ENCODE measurements around the gene SPRR5.

The SPRR5 gene

DNA sequence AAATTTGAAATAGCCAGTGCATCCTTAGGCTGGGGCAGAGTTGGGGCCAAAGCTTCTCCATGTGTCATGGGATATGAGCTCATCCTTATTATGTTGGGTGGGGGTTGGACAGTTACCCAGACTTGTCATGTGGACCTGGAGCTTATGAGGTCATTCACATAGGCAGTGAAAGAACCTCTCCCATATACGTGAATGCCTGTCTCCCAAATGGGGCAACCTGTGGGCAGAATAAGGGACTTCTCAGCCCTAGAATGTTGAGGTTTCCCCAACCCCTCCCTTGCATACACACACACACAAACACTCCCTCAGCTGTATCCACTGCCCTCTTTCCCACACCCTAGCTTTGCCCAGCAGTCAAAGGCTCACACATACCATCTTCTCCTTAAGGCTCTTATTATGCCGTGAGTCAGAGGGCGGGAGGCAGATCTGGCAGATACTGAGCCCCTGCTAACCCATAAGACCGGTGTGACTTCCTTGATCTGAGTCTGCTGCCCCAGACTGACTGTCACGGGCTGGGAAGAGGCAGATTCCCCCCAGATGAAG lies 40.9 kb upstream of the SPRR5 start:
- in situ Hi-C loops (cut with HindIII; ENCODE audit: low sequenced_read_pairs), result no loop called here
- TF ChIP-seq, protein P1, sequence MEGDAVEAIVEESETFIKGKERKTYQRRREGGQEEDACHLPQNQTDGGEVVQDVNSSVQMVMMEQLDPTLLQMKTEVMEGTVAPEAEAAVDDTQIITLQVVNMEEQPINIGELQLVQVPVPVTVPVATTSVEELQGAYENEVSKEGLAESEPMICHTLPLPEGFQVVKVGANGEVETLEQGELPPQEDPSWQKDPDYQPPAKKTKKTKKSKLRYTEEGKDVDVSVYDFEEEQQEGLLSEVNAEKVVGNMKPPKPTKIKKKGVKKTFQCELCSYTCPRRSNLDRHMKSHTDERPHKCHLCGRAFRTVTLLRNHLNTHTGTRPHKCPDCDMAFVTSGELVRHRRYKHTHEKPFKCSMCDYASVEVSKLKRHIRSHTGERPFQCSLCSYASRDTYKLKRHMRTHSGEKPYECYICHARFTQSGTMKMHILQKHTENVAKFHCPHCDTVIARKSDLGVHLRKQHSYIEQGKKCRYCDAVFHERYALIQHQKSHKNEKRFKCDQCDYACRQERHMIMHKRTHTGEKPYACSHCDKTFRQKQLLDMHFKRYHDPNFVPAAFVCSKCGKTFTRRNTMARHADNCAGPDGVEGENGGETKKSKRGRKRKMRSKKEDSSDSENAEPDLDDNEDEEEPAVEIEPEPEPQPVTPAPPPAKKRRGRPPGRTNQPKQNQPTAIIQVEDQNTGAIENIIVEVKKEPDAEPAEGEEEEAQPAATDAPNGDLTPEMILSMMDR (IDR thresholded peaks at IDR 0.05; ENCODE audit: low read depth, low read length, missing control alignments), result no peak
- H3K4me3 ChIP-seq (ENCODE audit: low read depth, low read length), result no peak overlapping the region
- no peak for DNase-seq (ENCODE audit: low read depth)

DNA sequence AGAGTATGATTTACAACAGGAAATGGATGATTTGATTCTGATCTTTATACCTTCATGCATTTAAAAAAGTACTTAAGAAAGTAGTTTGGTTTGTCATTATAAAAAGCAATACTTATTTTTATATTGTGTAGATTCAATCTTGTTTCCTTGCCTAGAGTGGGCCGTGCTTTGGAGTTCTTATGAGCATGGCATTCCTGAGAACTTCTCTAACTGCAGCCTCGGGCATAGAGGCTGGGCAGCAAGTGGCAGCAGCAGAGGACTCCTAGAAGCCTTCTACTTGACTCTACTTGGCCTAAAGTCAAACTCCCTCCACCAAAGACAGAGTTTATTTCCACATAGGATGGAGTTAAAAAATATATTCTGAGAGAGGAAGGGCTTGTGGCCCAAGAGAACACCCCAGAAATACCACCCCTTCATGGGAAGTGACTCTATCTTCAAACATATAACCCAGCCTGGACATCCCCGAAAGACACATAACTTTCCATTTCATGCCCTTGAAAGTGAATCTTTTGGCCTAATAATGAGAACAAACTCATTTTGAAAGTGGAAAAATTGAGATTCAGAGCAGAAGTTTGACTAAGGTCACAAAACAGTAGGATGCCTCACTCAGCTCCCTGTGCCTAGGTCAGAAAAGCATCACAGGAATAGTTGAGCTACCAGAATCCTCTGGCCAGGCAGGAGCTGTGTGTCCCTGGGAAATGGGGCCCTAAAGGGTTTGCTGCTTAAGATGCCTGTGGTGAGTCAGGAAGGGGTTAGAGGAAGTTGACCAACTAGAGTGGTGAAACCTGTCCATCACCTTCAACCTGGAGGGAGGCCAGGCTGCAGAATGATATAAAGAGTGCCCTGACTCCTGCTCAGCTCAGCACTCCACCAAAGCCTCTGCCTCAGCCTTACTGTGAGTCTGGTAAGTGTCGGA lies 39.1 kb upstream of the SPRR5 start, which contains the start of gene IVL:
TSS of gene IVL (plus strand) at position 861 of the 916 bp plus-strand sequence. CDS start 1,252 bp downstream, outside the sequence.
- H3K4me3 ChIP-seq (ENCODE audit: low read depth, low read length), result no peak within 1 kb of the TSS
- in situ Hi-C loops (cut with HindIII; ENCODE audit: low sequenced_read_pairs), result no loop called here
- DNase-seq (ENCODE audit: low read depth), result no peak

DNA sequence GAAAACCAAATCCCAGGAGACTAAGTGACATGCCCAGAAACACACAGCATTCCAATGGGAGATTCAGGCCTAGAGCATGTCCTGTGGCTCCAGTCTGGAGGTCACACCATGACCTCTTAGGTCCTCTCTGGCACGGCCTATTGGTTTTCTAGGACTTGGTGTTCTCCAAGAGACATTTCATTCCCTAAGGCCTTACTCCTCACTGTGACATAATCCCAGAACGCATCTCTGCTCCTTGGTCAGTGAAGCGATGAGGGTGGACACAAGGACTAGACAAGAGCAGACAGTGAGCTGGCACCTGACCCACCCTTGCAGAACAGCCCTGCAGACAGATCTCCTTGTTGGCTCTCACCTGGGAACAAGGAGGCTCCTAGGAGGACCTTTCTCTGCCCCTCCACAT lies 37.8 kb upstream of the SPRR5 start:
- no peak for DNase-seq (ENCODE audit: low read depth)
- no peak overlapping the region for H3K4me3 ChIP-seq (ENCODE audit: low read depth, low read length)
- TF ChIP-seq, protein P1 (IDR thresholded peaks at IDR 0.05; ENCODE audit: low read depth, low read length, missing control alignments), result no peak
- in situ Hi-C loops (cut with HindIII; ENCODE audit: low sequenced_read_pairs), result no loop called here

More for the DNA sequence above, 39.1 kb upstream of the SPRR5 start, which contains the start of gene IVL:
- TF ChIP-seq, protein P1 (IDR thresholded peaks at IDR 0.05; ENCODE audit: low read depth, low read length, missing control alignments), result no peak

DNA sequence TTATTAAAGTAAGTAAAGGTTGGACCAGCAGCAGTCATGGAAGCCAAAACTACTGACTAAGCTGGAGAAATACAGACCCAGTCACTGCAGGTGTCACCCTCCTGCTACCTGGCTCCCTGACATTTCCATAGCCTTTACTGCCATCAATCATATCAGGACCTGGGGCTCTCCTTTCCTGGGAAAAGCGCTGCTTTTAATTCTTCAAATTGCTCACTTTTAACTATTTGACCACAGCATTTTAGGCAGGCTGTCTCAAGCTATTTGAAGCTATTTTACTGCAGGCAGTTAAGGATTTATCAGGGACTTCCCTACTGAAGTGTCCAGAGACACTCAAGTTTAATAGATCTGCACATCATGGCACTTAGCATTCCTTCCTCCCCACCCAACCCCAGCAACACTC lies 34.5 kb upstream of the SPRR5 start:
- in situ Hi-C loops (cut with HindIII; ENCODE audit: low sequenced_read_pairs), result loop anchor here (5.0 kb wide), 1 partner anchor 40 kb away; no protein-coding TSS in a partner anchor
- TF ChIP-seq, protein P1 (IDR thresholded peaks at IDR 0.05; ENCODE audit: low read depth, low read length, missing control alignments), result no peak
- DNase-seq (ENCODE audit: low read depth), result no peak
- no peak overlapping the region for H3K4me3 ChIP-seq (ENCODE audit: low read depth, low read length)

DNA sequence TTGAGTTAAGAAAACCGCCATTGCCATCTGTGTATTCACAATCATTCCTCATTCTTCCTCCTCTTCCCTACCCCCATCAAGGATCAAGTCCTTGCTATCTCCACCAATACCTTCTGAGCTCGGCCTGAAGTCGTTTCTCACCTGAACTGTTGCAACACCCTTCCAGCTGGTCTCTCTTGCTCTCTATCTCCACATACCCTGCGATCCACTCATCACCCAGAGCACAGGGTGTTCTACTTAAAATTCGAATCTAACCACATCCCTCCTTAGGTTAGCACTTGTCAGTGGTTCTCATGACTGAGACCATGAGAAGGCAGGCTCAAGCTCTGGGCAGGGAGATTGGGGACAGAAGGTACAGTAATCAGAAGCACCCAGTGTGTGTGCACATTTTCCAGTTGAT lies 34.1 kb upstream of the SPRR5 start:
- in situ Hi-C loops (cut with HindIII; ENCODE audit: low sequenced_read_pairs), result loop anchor here (5.0 kb wide), 1 partner anchor 39 kb away; no protein-coding TSS in a partner anchor
- no peak overlapping the region for H3K4me3 ChIP-seq (ENCODE audit: low read depth, low read length)
- TF ChIP-seq, protein P1 (IDR thresholded peaks at IDR 0.05; ENCODE audit: low read depth, low read length, missing control alignments), result no peak
- no peak for DNase-seq (ENCODE audit: low read depth)

DNA sequence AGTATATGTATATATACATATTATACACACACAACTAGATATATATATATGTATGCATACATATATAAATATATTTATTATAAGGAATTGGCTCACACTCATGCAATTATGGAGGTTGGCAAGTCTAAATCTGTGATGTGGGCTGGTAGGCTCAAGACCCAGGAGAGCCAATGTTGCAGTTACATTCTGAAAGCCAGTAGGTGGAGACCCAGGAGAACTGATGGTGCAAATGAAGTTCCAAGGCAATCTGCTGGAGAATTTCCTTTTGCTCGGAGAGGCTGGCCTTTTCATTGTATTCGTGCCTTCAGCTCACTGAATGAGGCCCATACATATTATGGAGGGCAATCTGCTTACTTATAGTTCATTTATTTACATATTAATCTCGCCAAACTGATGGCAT lies 29.2 kb upstream of the SPRR5 start:
- in situ Hi-C loops (cut with HindIII; ENCODE audit: low sequenced_read_pairs), result no loop called here
- no peak overlapping the region for H3K4me3 ChIP-seq (ENCODE audit: low read depth, low read length)
- TF ChIP-seq, protein P1 (IDR thresholded peaks at IDR 0.05; ENCODE audit: low read depth, low read length, missing control alignments), result peak; percentile 10
- no peak for DNase-seq (ENCODE audit: low read depth)

Data from astrocyte of the cerebellum (primary cell).